ENCODE results near the gene UGT1A6.

The UGT1A6 gene

GRCh38 chr2:233705911-233706506 is 13.3 kb downstream of the UGT1A6 start:
- Histone ChIP-seq H3K27ac (ENCODE audit: low read length) (no peak overlapping the region), H4K20me1 (ENCODE audit: insufficient read depth, low read length) (no peaks in the 10 kb centered on the region), H3K9me3 (replicated peaks; ENCODE audit: insufficient read depth, low read length) (no peaks in the 10 kb centered on the region), H3K79me2 (ENCODE audit: low read length) (no peaks in the 10 kb centered on the region), H3K9ac (ENCODE audit: low read length) (no peak overlapping the region), H3K4me1 (ENCODE audit: low read length) (no peaks in the 10 kb centered on the region), H2AFZ (ENCODE audit: low read length) (no peak overlapping the region), H3K36me3 (replicated peaks; ENCODE audit: insufficient read depth, low read length) (no peaks in the 10 kb centered on the region), H3K9me2 (replicated peaks; ENCODE audit: insufficient read depth, low read length) (no peaks in the 10 kb centered on the region), H3K4me3 (ENCODE audit: low read length) (no peak overlapping the region), H3K4me2 (ENCODE audit: low read depth, low read length) (no peak overlapping the region), H3K27me3 (replicated peaks; ENCODE audit: insufficient read depth, low read length) (no peaks in the 10 kb centered on the region), H3F3A (ENCODE audit: insufficient read depth, low read length) (no peaks in the 10 kb centered on the region)
- DNase-seq, result no peak
- TF ChIP-seq CTCF (IDR thresholded peaks at IDR 0.05; ENCODE audit: low read length), result no peak
- no peak for TF ChIP-seq EZH2 (optimal IDR thresholded peaks at IDR 0.05; ENCODE audit: low read depth, low read length)
- TF ChIP-seq EZH2phosphoT487 (IDR thresholded peaks at IDR 0.05; ENCODE audit: low read length), result no peak

DNA sequence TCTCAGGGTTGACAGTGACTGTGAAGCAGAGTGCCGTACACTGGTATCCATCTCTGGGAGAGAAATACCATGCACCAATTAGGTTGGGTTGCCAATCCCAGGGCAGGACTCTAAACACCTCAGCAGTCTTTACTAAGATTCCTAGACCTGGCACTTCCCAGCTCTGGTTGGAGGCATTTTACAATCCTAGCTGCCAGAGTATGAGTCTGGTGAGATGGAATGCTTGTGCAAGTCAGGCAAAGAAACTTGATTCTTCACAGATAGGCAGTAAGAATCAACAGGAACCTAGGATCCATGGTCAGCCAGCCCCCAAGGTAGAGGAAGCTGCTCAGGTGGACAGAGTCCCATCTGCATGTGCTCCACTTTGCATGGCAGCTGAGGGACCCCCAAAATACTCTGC is 14.0 kb downstream of the UGT1A6 start:
- no peak overlapping the region for H2AFZ ChIP-seq (ENCODE audit: low read length)
- H3K27ac ChIP-seq (ENCODE audit: low read length), result no peak overlapping the region
- no peaks in the 10 kb centered on the region for H3F3A ChIP-seq (ENCODE audit: insufficient read depth, low read length)
- no peaks in the 10 kb centered on the region for H3K36me3 ChIP-seq (replicated peaks; ENCODE audit: insufficient read depth, low read length)
- no peaks in the 10 kb centered on the region for H3K4me1 ChIP-seq (ENCODE audit: low read length)
- H3K9me2 ChIP-seq (replicated peaks; ENCODE audit: insufficient read depth, low read length), result no peaks in the 10 kb centered on the region
- no peaks in the 10 kb centered on the region for H3K9me3 ChIP-seq (replicated peaks; ENCODE audit: insufficient read depth, low read length)
- H3K4me3 ChIP-seq (ENCODE audit: low read length), result no peak overlapping the region
- no peaks in the 10 kb centered on the region for H3K27me3 ChIP-seq (replicated peaks; ENCODE audit: insufficient read depth, low read length)
- H3K9ac ChIP-seq (ENCODE audit: low read length), result no peak overlapping the region
- no peaks in the 10 kb centered on the region for H4K20me1 ChIP-seq (ENCODE audit: insufficient read depth, low read length)
- TF ChIP-seq EZH2 (optimal IDR thresholded peaks at IDR 0.05; ENCODE audit: low read depth, low read length) (no peak), CTCF (IDR thresholded peaks at IDR 0.05; ENCODE audit: low read length) (no peak), EZH2phosphoT487 (IDR thresholded peaks at IDR 0.05; ENCODE audit: low read length) (no peak)
- no peaks in the 10 kb centered on the region for H3K79me2 ChIP-seq (ENCODE audit: low read length)
- DNase-seq, result no peak
- no peak overlapping the region for H3K4me2 ChIP-seq (ENCODE audit: low read depth, low read length)

- Histone ChIP-seq H3K27ac (ENCODE audit: low read length) (no peak overlapping the region), H3F3A (ENCODE audit: insufficient read depth, low read length) (no peaks in the 10 kb centered on the region), H3K4me3 (ENCODE audit: low read length) (no peak overlapping the region), H3K4me1 (ENCODE audit: low read length) (no peaks in the 10 kb centered on the region), H2AFZ (ENCODE audit: low read length) (no peak overlapping the region), H3K27me3 (replicated peaks; ENCODE audit: insufficient read depth, low read length) (no peaks in the 10 kb centered on the region), H3K36me3 (replicated peaks; ENCODE audit: insufficient read depth, low read length) (no peaks in the 10 kb centered on the region), H3K9me2 (replicated peaks; ENCODE audit: insufficient read depth, low read length) (no peaks in the 10 kb centered on the region), H3K79me2 (ENCODE audit: low read length) (no peaks in the 10 kb centered on the region), H3K9ac (ENCODE audit: low read length) (no peak overlapping the region), H4K20me1 (ENCODE audit: insufficient read depth, low read length) (no peaks in the 10 kb centered on the region), H3K9me3 (replicated peaks; ENCODE audit: insufficient read depth, low read length) (no peaks in the 10 kb centered on the region), H3K4me2 (ENCODE audit: low read depth, low read length) (no peak overlapping the region)
- DNase-seq, result no peak
- TF ChIP-seq EZH2 (optimal IDR thresholded peaks at IDR 0.05; ENCODE audit: low read depth, low read length) (no peak), EZH2phosphoT487 (IDR thresholded peaks at IDR 0.05; ENCODE audit: low read length) (no peak), CTCF (IDR thresholded peaks at IDR 0.05; ENCODE audit: low read length) (no peak)
Measured at GRCh38 chr2:233707940-233708644, 15.4 kb downstream of the UGT1A6 start.

Data from MM.1S (cell line).